PFSK-1 (cell line): ENCODE data around the gene C1orf122.

Source experiments
- FOXP2 ChIP-seq: optimal IDR thresholded peaks from 2 replicates; pipeline ENCODE3; 2011; ENCODE audit warnings: borderline replicate concordance, control low read depth, inconsistent platforms; ENCODE audit not compliant: insufficient read depth; ENCODE audit errors: extremely low read length, extremely low read depth
- POLR2AphosphoS5 ChIP-seq: IDR thresholded peaks from 2 replicates; pipeline ENCODE4 v1.6.1; 2012; ENCODE audit warnings: low read depth, mild to moderate bottlenecking, control low read depth, low read length, moderate library complexity
- SIN3A ChIP-seq: IDR thresholded peaks from 2 replicates; pipeline ENCODE4 v1.6.1; 2012; ENCODE audit warnings: mild to moderate bottlenecking, low read length, moderate library complexity, borderline replicate concordance; ENCODE audit not compliant: insufficient read depth
- TAF1 ChIP-seq: IDR thresholded peaks from 2 replicates; pipeline ENCODE4 v1.6.1; 2012; ENCODE audit warnings: low read length, control low read depth, borderline replicate concordance; ENCODE audit not compliant: insufficient read depth
- TF ChIP-seq, protein P1 (sequence below), 2 experiments: IDR thresholded peaks; 2 replicates each; pipeline versions ENCODE4 v1.6.1 to v1.8.0; 2011 to 2012; ENCODE audit warnings: low read depth in 2 of 2, low read length in 2 of 2, control low read depth in 1 of 2, inconsistent platforms in 1 of 2, mild to moderate bottlenecking in 1 of 2, moderate library complexity in 1 of 2; ENCODE audit not compliant: insufficient read depth in 1 of 2

DNA sequence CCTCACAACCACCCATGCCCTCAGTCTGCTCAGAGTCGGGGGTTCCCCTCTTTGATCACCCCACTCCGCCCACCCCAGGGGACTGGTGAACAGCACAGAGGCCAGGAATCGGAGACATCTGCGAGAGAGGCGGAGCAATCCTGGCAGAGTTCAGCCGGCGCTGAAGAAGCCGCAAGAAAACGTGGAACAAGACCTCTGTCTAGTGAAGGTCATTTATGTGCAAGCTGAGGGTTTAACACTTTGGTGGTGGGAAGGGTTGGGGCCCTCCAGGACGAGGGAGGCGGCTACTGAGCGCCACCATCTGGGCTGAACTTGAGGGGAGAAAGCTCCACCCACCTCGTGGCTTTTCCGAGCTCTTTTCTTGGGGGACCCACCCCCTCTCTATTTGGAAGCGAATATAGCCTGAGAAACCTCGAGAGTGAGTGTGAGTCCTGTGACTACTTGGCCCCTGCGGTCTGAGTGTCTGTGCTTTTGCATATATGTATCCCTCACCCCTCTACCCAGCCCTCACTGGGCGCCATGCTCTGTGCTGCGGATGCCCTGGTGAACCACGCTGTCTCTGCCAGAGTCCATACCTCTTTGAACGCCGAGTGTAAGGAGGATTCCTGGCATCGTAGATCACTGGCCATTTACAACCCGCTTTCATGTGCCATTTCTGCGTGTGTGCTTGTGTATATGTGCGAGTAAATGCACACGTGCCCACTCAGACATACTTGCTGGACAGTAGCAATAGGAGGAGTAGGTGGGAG lies 41.5 kb upstream of the C1orf122 start:
- TF ChIP-seq TAF1 (no peak), POLR2AphosphoS5 (no peak), SIN3A (no peak), FOXP2 (no peak)
- TF ChIP-seq, protein P1, sequence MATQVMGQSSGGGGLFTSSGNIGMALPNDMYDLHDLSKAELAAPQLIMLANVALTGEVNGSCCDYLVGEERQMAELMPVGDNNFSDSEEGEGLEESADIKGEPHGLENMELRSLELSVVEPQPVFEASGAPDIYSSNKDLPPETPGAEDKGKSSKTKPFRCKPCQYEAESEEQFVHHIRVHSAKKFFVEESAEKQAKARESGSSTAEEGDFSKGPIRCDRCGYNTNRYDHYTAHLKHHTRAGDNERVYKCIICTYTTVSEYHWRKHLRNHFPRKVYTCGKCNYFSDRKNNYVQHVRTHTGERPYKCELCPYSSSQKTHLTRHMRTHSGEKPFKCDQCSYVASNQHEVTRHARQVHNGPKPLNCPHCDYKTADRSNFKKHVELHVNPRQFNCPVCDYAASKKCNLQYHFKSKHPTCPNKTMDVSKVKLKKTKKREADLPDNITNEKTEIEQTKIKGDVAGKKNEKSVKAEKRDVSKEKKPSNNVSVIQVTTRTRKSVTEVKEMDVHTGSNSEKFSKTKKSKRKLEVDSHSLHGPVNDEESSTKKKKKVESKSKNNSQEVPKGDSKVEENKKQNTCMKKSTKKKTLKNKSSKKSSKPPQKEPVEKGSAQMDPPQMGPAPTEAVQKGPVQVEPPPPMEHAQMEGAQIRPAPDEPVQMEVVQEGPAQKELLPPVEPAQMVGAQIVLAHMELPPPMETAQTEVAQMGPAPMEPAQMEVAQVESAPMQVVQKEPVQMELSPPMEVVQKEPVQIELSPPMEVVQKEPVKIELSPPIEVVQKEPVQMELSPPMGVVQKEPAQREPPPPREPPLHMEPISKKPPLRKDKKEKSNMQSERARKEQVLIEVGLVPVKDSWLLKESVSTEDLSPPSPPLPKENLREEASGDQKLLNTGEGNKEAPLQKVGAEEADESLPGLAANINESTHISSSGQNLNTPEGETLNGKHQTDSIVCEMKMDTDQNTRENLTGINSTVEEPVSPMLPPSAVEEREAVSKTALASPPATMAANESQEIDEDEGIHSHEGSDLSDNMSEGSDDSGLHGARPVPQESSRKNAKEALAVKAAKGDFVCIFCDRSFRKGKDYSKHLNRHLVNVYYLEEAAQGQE (IDR thresholded peaks at IDR 0.05; ENCODE audit: insufficient read depth in 1 of 2, low read depth in 2 of 2, low read length in 2 of 2), result no peak
